NCI-H2196 treated with DMSO at 0.1 percent for 48 hours (cell line): ENCODE results near the gene MBD5.
"Not testable (repeated sequence)": the region's sequence is repeated elsewhere in the genome, so short reads cannot be mapped to it uniquely, and the experiment has no call there.

Experiments
- DNase-seq: peaks from one replicate; lab custom pipeline; 2025; ENCODE audit not compliant: unreplicated experiment; lab: John Stamatoyannopoulos, UW

Gene MBD5

GRCh38 chr2:148021059-148021861, at the start of gene MBD5:
Gene MBD5 (plus strand): TSS chr2:148021091.
- DNase-seq: no peak

DNA sequence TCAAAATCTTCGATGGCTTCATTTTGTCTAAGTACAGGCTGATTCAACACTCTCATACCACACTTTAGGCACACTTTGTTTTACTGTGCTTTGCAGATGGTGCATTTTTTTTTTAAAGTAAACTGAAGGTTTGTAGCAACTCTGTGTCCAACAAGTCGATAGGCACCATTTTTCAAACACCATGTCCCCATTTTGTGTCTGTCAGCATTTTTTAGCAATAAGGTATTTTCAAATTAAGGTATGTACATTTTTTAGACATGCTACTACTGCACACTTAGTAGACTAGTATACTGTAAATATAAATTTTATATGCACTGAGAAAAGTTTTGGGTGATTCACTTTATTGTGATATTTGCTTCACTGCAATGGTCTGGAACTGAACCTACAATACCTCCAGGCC, 44.8 kb upstream of the MBD5 start:
- DNase-seq: no peak

DNA sequence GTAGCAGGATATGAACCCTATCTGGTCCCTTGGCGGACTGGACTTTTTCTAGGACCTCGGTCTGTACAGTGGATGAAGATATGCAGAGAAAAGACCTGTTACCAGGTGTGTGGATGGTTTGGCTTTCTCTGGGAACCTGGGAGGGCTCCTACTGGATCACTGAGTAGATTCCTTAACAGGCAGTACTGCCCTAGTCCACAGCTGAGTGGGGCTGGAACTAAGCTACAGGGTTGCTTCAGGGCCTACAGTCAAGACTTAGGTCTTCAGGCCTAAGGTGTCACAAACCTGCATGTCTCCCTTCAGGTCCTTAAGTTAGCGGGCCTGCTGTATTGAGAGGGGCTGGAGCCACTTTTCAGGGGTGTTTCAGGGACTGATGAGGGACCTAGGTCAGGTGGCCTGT, 43.2 kb upstream of the MBD5 start:
- DNase-seq: no peak

DNA sequence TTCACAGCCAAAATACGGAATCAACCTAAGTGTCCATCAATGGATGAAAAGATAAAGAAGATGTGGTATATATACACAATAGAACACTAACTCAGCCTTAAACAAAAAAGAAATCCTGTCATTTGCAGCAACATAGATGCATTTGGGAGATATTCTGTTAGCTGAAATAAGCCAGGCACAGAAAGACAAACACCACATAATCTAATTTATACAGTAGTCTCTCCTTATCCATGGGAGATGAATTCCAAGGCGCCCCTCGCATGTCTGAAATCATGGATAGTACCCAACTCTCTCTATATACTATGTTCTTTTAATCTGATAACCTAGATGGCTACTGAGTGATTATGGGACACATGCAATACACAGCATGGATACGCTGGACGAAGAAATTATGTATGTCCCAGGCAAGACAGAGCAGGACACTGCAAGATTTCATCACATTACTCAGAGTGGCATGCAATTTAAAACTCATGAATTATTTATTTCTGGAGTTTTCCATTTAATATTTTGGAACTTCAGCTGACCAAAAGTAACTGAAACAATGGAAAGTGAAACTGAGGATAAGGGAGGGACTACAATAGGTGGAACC, 39.9 kb upstream of the MBD5 start:
- DNase-seq: no peak

DNA sequence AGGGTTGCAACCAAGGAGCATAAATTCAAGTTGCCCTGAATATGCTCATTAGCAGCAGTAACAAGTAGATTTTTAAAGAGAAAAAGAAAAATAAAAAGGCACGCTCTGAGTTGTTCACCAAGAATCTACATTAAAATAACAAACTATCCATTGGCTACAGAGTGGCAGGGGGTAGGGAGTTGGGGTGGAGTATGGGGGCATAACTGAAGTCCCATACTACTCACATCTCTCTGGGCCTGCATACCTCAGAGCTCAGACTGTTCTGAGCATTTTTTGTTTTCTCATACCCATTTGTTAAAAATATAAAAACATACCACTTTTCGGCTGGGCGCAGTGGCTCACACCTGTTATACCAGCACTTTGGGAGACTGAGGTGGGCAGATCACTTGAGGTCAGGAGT, 31.8 kb upstream of the MBD5 start:
- no peak for DNase-seq

DNA sequence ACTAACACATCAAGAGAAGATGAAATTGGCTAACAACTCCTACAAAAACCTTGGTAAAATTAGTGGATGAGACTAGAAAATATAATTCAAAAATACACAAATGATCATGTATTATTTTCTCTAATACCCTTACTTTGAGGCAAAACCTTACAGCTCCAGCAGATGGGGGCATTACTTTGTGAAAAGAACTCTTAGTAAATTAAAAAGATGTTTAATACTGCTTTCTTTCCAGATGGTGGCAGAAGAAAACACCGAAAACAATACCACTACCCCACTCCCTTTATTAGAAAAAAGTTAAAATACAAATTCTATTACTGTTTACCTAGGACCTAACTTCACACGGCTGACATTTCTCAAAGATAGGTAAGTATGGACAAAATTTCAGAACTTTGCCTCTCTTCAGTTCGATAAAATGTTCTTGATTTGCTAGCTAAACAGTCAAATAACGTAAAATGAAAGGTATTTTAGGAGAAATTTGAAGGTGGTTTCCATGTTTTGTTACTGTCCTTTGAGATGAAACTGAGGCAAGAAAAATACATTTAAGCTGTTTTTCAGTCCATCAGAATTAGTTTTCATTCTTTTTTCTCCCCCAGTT, 31.0 kb upstream of the MBD5 start:
- DNase-seq: peak; percentile 8

DNA sequence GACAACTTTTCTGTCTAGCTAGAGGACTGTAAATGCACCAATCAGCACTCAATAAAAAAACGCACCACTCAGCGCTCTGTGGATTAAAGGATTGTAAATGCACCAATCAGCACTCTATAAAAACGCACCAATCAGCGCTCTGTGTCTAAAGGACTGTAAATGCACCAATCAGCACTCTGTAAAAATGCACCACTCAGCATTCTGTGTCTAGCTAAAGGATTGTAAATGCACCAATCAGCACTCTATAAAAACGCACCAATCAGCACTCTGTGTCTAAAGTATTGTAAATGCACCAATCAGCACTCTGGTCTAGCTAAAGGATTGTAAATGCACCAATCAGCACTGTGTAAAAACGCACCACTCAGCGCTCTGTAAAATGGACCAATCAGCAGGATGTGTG, 25.9 kb upstream of the MBD5 start:
- not testable (repeated sequence) for DNase-seq

DNA sequence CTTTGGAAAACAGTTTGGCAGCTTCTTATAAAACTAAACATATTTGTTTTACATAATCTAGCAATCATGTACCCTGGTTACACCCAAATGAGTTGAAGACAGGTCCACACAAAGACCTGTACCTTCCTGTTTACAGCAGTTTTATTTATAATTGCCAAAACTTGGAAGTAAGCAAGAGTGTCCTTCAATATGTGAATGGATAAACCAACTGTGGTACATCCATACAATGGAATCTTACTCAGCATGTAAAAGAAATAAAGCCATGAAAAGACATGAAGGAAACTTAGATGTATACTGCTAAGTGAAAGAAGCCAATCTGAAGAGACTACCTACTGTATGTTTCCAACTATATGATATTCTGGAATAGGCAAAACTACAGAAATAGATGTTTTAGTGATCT, 24.1 kb upstream of the MBD5 start:
- DNase-seq: no peak

GRCh38 chr2:147998203-147998602, 22.7 kb upstream of the MBD5 start:
- no peak for DNase-seq

DNA sequence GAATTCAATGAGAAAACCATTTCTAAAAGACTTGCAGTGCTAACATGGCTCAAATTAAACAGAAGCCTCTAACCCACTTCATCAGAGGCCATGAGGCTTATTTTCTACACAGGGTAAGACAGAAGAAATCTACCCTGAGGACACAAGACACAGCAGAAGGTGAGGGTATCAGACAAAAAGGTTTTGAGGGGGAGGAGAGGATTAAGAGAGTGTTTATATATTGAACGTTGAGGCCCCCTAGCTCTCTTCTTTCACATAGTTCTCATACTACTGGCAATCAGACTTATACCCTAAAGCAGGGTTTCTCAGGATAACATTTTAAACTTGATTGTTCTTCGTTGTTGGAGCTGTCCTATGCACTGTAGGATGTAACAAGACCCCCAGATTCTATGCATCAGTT, 21.8 kb upstream of the MBD5 start:
- no peak for DNase-seq

DNA sequence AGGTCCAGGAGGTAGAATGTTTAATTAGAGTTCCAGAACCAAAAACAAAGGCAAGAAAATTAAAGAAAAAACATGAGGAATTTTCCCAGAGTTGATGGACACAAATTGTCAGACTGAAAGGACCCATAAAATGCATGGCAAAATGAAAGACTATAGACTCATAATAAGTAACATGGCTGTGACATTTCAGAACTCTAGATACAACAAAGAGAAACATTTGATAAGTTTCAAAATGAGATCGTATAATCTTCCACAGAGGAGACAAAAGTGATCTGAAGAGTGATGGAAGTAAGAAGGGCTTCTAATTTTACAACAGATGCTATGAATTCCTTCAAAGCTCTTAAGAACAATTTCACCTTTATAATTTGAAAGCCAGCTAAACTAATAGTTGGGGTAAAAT, 20.8 kb upstream of the MBD5 start:
- no peak for DNase-seq

- not testable (repeated sequence) for DNase-seq
Observed at GRCh38 chr2:148002420-148002819, 18.5 kb upstream of the MBD5 start.

GRCh38 chr2:148006249-148007007, 14.5 kb upstream of the MBD5 start:
- DNase-seq: no peak

- no peak for DNase-seq
Observed at GRCh38 chr2:148007219-148007900, 13.5 kb upstream of the MBD5 start.

- not testable (repeated sequence) for DNase-seq
Observed at GRCh38 chr2:148008411-148008810, 12.5 kb upstream of the MBD5 start.

DNA sequence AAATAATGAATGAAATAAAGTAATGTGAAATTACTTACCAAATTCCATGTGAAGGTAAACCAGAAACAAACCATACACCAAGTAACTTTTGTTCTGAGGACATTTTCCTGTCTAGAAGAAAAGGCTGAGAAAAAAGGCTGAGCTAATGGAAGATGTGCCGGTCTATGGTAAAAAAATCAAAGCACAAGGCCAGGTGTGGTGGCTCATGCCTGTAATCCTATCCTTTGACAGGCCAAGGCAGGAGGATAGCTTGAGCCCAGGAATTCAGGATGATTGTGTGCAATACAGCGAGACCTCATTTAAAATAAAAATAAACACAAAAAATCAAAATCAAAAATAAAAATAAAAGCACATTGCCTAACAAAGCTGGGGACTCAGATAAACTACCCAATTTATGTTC, 7.0 kb upstream of the MBD5 start:
- no peak for DNase-seq

- no peak for DNase-seq
Observed at GRCh38 chr2:148014616-148015015, 6.3 kb upstream of the MBD5 start.

GRCh38 chr2:148020111-148021058, 506 bp upstream of the MBD5 start, which contains the start of gene ORC4:
Gene ORC4 (minus strand): TSS chr2:148020737. CDS start chr2:147975958, 44,779 bp downstream.
- peak; percentile 100 for DNase-seq

GRCh38 chr2:148021886-148022285, 995 bp downstream of the MBD5 start:
- no peak for DNase-seq

DNA sequence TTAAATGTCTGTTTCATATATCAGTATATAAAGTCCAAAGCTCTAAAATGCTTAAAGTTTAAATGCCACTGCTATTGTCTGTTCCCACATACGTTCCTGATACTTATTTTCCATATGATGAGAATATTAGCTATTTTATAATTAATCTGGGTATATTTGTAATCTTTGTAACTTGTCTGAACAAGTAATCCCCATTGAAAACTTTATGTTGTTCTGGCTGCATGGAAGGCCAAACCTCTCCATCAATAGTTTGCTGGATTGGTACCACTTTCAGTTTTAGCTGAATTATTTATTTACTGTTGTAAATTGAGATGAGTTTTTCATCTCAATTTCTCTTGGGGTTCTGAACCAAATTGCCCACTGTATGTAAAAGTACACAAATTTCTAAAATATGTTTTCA, 1.5 kb downstream of the MBD5 start:
- no peak for DNase-seq
